ENCODE data around the gene CLDN16. TPM values are rescaled to one million over a fixed set of nuclear protein-coding genes. Genes with fewer than 3 reads are reported as not detected.

CLDN16 gene
- total RNA-seq, 2 experiments from 2014 or later = not detected

DNA sequence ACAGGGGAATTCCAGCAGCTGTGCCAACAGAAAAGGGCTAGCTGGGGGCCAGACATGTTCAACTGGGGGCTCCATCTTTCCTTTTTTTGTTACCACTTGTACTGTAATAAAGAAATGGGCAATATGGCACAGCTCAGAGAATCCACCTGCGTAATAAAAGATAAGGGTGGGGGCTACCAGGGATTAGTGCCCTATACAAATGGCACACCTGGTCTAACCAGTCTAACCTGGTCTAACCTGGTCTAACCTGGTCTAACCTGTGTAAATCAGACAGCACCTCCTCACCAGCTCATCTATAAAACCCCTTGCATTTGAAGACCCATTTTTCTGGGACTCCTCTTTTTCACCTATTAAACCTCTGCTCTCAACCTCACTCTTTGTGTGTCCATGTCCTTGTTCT lies 26.2 kb upstream of the CLDN16 start:
- intact Hi-C loops (cut with micrococcal nuclease) = no loop called here
- Mint-ChIP-seq H3K36me3 (ENCODE audit: low read depth) (no peaks in the 10 kb centered on the region), H3K27ac (no peak overlapping the region), H3K27me3 (ENCODE audit: low read depth) (peaks cover 6% of the 10 kb centered on the region), H3K9me3 (no peaks in the 10 kb centered on the region), H3K4me1 (ENCODE audit: low read depth) (no peaks in the 10 kb centered on the region), H3K4me3 (no peak overlapping the region)
- no peak for DNase-seq
- CTCF ChIA-PET = no interaction called here

GRCh38 chr3:190362258-190362657 lies 25.7 kb upstream of the CLDN16 start:
- H3K4me1 Mint-ChIP-seq (ENCODE audit: low read depth) = no peaks in the 10 kb centered on the region
- H3K4me3 Mint-ChIP-seq = no peak overlapping the region
- H3K27ac Mint-ChIP-seq = no peak overlapping the region
- DNase-seq = no peak
- CTCF ChIA-PET = interaction anchor here (1.0 kb wide), 1 partner anchor 41 kb away, joined by 3 read pairs; no protein-coding TSS in a partner anchor
- no peaks in the 10 kb centered on the region for H3K9me3 Mint-ChIP-seq
- intact Hi-C loops (cut with micrococcal nuclease) = no loop called here
- no peaks in the 10 kb centered on the region for H3K36me3 Mint-ChIP-seq (ENCODE audit: low read depth)
- H3K27me3 Mint-ChIP-seq (ENCODE audit: low read depth) = peaks cover 5% of the 10 kb centered on the region

DNA sequence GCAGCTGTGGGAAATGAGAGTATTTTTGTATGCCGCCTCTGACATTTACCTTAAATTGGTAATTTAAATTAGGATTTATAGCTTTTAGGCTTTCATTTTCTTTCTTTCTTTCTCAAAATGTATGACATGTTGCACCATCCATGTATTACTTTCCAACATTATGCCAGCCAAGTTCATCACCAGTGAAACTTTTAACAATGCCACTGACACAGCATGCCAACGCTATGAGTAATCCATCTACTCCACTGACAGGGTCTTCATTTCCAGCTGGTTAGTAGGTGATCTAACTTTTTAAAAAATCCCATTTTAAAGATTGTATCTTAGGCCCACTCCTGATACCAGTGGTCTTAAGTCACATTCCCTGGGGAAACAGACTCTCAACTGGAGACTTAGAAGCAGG lies 21.8 kb upstream of the CLDN16 start:
- CTCF ChIA-PET = no interaction called here

DNA sequence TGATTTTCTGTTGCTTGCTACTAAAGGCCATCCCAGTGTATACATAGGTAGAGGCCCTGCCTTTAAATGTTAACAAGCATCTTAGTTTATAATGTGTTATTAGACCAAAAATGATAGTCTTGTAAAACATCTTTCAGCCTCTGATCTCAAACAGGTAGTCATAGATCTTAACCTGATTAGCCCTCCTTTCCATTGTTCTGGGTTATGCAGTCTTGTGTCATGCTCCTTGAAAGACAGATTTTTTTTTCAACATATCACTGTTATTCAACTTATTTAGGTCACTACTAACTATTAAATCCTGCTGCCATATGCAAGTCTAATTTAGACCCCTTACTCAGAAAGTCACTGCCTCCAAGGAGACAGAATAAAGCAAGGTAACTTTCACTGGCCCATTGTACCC lies 19.1 kb upstream of the CLDN16 start:
- Mint-ChIP-seq H3K4me1 (ENCODE audit: low read depth) (no peaks in the 10 kb centered on the region), H3K27ac (no peak overlapping the region), H3K27me3 (ENCODE audit: low read depth) (no peaks in the 10 kb centered on the region), H3K36me3 (ENCODE audit: low read depth) (no peaks in the 10 kb centered on the region), H3K4me3 (no peak overlapping the region), H3K9me3 (no peaks in the 10 kb centered on the region)
- intact Hi-C loops (cut with micrococcal nuclease) = no loop called here
- CTCF ChIA-PET = no interaction called here
- DNase-seq = no peak

More for the DNA sequence above, 21.8 kb upstream of the CLDN16 start:
- Mint-ChIP-seq H3K9me3 (no peaks in the 10 kb centered on the region), H3K4me1 (ENCODE audit: low read depth) (no peaks in the 10 kb centered on the region), H3K27me3 (ENCODE audit: low read depth) (no peaks in the 10 kb centered on the region), H3K4me3 (no peak overlapping the region), H3K36me3 (ENCODE audit: low read depth) (no peaks in the 10 kb centered on the region), H3K27ac (no peak overlapping the region)
- intact Hi-C loops (cut with micrococcal nuclease) = no loop called here
- DNase-seq = no peak

- no peaks in the 10 kb centered on the region for H3K9me3 Mint-ChIP-seq
- intact Hi-C loops (cut with micrococcal nuclease) = no loop called here
Observed at GRCh38 chr3:190369668-190370295, 18.2 kb upstream of the CLDN16 start.

GRCh38 chr3:190370369-190370768 lies 17.6 kb upstream of the CLDN16 start:
- Mint-ChIP-seq H3K27me3 (ENCODE audit: low read depth) (no peaks in the 10 kb centered on the region), H3K9me3 (no peaks in the 10 kb centered on the region), H3K36me3 (ENCODE audit: low read depth) (no peaks in the 10 kb centered on the region), H3K4me1 (ENCODE audit: low read depth) (no peaks in the 10 kb centered on the region), H3K4me3 (no peak overlapping the region), H3K27ac (no peak overlapping the region)
- DNase-seq = no peak
- CTCF ChIA-PET = interaction anchor here (1.0 kb wide), 1 partner anchor 106 kb away, joined by 3 read pairs; no protein-coding TSS in a partner anchor
- intact Hi-C loops (cut with micrococcal nuclease) = no loop called here

More at GRCh38 chr3:190369668-190370295, 18.2 kb upstream of the CLDN16 start:
- CTCF ChIA-PET = interaction anchor here (1.0 kb wide), 1 partner anchor 106 kb away, joined by 3 read pairs; no protein-coding TSS in a partner anchor
- H3K27ac Mint-ChIP-seq = no peak overlapping the region
- no peaks in the 10 kb centered on the region for H3K36me3 Mint-ChIP-seq (ENCODE audit: low read depth)
- DNase-seq = no peak
- H3K4me3 Mint-ChIP-seq = no peak overlapping the region
- no peaks in the 10 kb centered on the region for H3K27me3 Mint-ChIP-seq (ENCODE audit: low read depth)
- no peaks in the 10 kb centered on the region for H3K4me1 Mint-ChIP-seq (ENCODE audit: low read depth)

- intact Hi-C loops (cut with micrococcal nuclease) = no loop called here
- no peak overlapping the region for H3K27ac Mint-ChIP-seq
- H3K4me3 Mint-ChIP-seq = no peak overlapping the region
- CTCF ChIA-PET = no interaction called here
- H3K9me3 Mint-ChIP-seq = no peaks in the 10 kb centered on the region
- H3K4me1 Mint-ChIP-seq (ENCODE audit: low read depth) = no peaks in the 10 kb centered on the region
- no peaks in the 10 kb centered on the region for H3K36me3 Mint-ChIP-seq (ENCODE audit: low read depth)
- no peak for DNase-seq
- H3K27me3 Mint-ChIP-seq (ENCODE audit: low read depth) = peaks cover 4% of the 10 kb centered on the region
Observed at GRCh38 chr3:190371152-190371551, 16.8 kb upstream of the CLDN16 start.

GRCh38 chr3:190375246-190375645 lies 12.7 kb upstream of the CLDN16 start:
- no peak for DNase-seq
- Mint-ChIP-seq H3K9me3 (no peaks in the 10 kb centered on the region), H3K4me3 (no peak overlapping the region), H3K27me3 (ENCODE audit: low read depth) (peaks cover 21% of the 10 kb centered on the region), H3K36me3 (ENCODE audit: low read depth) (no peaks in the 10 kb centered on the region), H3K4me1 (ENCODE audit: low read depth) (no peaks in the 10 kb centered on the region), H3K27ac (no peak overlapping the region)
- intact Hi-C loops (cut with micrococcal nuclease) = no loop called here
- CTCF ChIA-PET = no interaction called here

GRCh38 chr3:190375671-190376070 lies 12.3 kb upstream of the CLDN16 start:
- CTCF ChIA-PET = no interaction called here
- Mint-ChIP-seq H3K27me3 (ENCODE audit: low read depth) (peaks cover 23% of the 10 kb centered on the region), H3K36me3 (ENCODE audit: low read depth) (no peaks in the 10 kb centered on the region), H3K4me1 (ENCODE audit: low read depth) (no peaks in the 10 kb centered on the region), H3K9me3 (no peaks in the 10 kb centered on the region), H3K27ac (no peak overlapping the region), H3K4me3 (no peak overlapping the region)
- intact Hi-C loops (cut with micrococcal nuclease) = no loop called here
- DNase-seq = no peak

GRCh38 chr3:190378240-190378891 lies 9.6 kb upstream of the CLDN16 start:
- no peaks in the 10 kb centered on the region for H3K9me3 Mint-ChIP-seq
- H3K27me3 Mint-ChIP-seq (ENCODE audit: low read depth) = peaks cover 23% of the 10 kb centered on the region
- peaks cover 8% of the 10 kb centered on the region for H3K4me1 Mint-ChIP-seq (ENCODE audit: low read depth)
- no peak overlapping the region for H3K27ac Mint-ChIP-seq
- no peak for DNase-seq
- H3K36me3 Mint-ChIP-seq (ENCODE audit: low read depth) = no peaks in the 10 kb centered on the region
- CTCF ChIA-PET = no interaction called here
- intact Hi-C loops (cut with micrococcal nuclease) = no loop called here
- no peak overlapping the region for H3K4me3 Mint-ChIP-seq

DNA sequence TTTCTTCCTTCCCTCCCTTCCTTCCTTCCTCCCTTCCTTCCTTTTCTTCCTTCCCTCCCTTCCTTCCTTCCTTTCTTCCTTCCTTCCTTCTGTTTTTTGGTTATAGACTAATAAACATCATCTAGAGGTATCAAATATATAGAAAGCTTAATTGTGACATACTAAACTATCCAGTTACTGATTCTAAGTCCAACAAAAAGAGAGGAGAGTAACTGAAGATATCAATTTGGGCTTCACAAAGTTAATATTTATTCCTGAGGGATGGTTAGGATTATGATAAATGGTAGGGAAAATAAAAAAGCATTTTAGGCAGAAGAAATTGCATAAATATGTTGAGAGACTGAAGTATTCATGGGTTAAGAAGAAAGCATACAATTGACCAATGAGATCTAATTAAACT lies 7.8 kb upstream of the CLDN16 start:
- no peaks in the 10 kb centered on the region for H3K36me3 Mint-ChIP-seq (ENCODE audit: low read depth)
- intact Hi-C loops (cut with micrococcal nuclease) = loop anchor here (5.0 kb wide), 2 partner anchors 173 to 237 kb away; no protein-coding TSS in a partner anchor
- no peak overlapping the region for H3K4me3 Mint-ChIP-seq
- no peak overlapping the region for H3K27ac Mint-ChIP-seq
- DNase-seq = no peak
- H3K27me3 Mint-ChIP-seq (ENCODE audit: low read depth) = peaks cover 23% of the 10 kb centered on the region
- CTCF ChIA-PET = no interaction called here
- no peaks in the 10 kb centered on the region for H3K9me3 Mint-ChIP-seq
- peaks cover 8% of the 10 kb centered on the region for H3K4me1 Mint-ChIP-seq (ENCODE audit: low read depth)

- Mint-ChIP-seq H3K4me1 (ENCODE audit: low read depth) (peaks cover 8% of the 10 kb centered on the region), H3K9me3 (no peaks in the 10 kb centered on the region), H3K27ac (no peak overlapping the region), H3K4me3 (no peak overlapping the region), H3K27me3 (ENCODE audit: low read depth) (peaks cover 17% of the 10 kb centered on the region), H3K36me3 (ENCODE audit: low read depth) (no peaks in the 10 kb centered on the region)
- intact Hi-C loops (cut with micrococcal nuclease) = loop anchor here (5.0 kb wide), 2 partner anchors 174 to 236 kb away; no protein-coding TSS in a partner anchor
- CTCF ChIA-PET = no interaction called here
- DNase-seq = no peak
Observed at GRCh38 chr3:190381441-190381840, 6.5 kb upstream of the CLDN16 start.

DNA sequence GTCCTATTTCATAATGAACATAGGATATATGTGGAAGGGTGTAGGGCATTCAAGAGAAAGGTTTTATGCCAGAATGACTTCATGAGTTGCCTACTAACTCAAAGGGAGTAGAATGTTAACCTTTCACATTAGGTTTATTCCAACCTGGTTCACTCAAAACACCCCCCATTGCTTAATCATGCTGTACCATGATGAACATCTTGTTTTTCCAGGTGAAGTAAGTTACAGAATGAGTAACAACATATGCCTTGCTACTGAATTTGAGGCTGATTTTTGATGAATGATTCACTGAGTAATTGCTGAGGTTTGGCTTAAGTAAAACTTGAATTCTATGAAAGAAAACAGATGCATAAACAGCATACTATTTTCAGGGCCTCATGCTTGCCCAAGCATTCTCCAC lies 5.9 kb upstream of the CLDN16 start:
- CTCF ChIA-PET = no interaction called here
- peaks cover 8% of the 10 kb centered on the region for H3K4me1 Mint-ChIP-seq (ENCODE audit: low read depth)
- DNase-seq = no peak
- intact Hi-C loops (cut with micrococcal nuclease) = loop anchor here (5.0 kb wide), 2 partner anchors 175 to 235 kb away; no protein-coding TSS in a partner anchor
- no peaks in the 10 kb centered on the region for H3K9me3 Mint-ChIP-seq
- no peak overlapping the region for H3K4me3 Mint-ChIP-seq
- H3K27me3 Mint-ChIP-seq (ENCODE audit: low read depth) = peaks cover 10% of the 10 kb centered on the region
- H3K27ac Mint-ChIP-seq = no peak overlapping the region
- no peaks in the 10 kb centered on the region for H3K36me3 Mint-ChIP-seq (ENCODE audit: low read depth)

Data from activated naive CD4-positive, alpha-beta T cell treated with anti-CD3 and anti-CD28 coated beads for 36 hours (primary cell).